ENCODE results near the gene PRIMA1. TPM values are rescaled to one million over a fixed set of nuclear protein-coding genes. Genes with fewer than 3 reads are reported as not detected.

Gene PRIMA1
- total and polyA plus RNA-seq, 9 of the 15 experiments (the other 6 are each of a cell fraction or from before 2014, with no cell fraction given) = not detected

- intact Hi-C loops (cut with micrococcal nuclease) (no loop called here), in situ Hi-C loops (cut with MboI) (no loop called here)
- Histone ChIP-seq H3K9me3 (replicated peaks; ENCODE audit: control insufficient read depth, insufficient read depth, low read depth, low read length) (no peaks in the 10 kb centered on the region), H3K9me1 (ENCODE audit: control insufficient read depth, insufficient read depth, low read length) (no peaks in the 10 kb centered on the region), H2AFZ (ENCODE audit: low read depth, low read length) (no peak overlapping the region), H3K4me1 (replicated peaks in 1 of 2; ENCODE audit: control insufficient read depth in 2 of 2, insufficient read depth in 2 of 2, low read length in 2 of 2) (no peaks in the 10 kb centered on the region), H3K79me2 (ENCODE audit: control insufficient read depth, insufficient read depth, low read length) (no peaks in the 10 kb centered on the region), H3K27me3 (ENCODE audit: control insufficient read depth in 2 of 2, insufficient read depth in 2 of 2, low read length in 2 of 2) (no peaks in the 10 kb centered on the region; a peak in 2 of 5 replicates), H3K36me3 (ENCODE audit: control insufficient read depth, insufficient read depth, low read length) (no peaks in the 10 kb centered on the region), H3K4me2 (ENCODE audit: insufficient read depth, low read length) (no peak overlapping the region), H3K9ac (ENCODE audit: insufficient read depth in 1 of 2, low read depth in 2 of 2, low read length in 2 of 2) (no peak overlapping the region), H3K27ac (ENCODE audit: extremely low read depth, low read depth, low read length) (no peak overlapping the region), H3K4me3 (no peak overlapping the region), H4K20me1 (replicated peaks; ENCODE audit: control insufficient read depth, insufficient read depth, low read length) (no peaks in the 10 kb centered on the region)
- CTCF ChIA-PET (ENCODE audit: low intra/inter-chr PET ratio) = no interaction called here
- BruUV-seq (replicated peaks) = no TSS peak
- POLR2A ChIA-PET = no interaction called here
- ATAC-seq (no peak), FAIRE-seq (no peak), DNase-seq (ENCODE audit: extremely low read depth in 1 of 4, low spot score in 3 of 4) (no peak)
- under 1% methylated on average over 14 of the region's 19 CpGs for WGBS (ENCODE audit: insufficient coverage, low coverage, missing lambda C conversion rate)
- no peak for TF ChIP-seq ZNF668 (CRISPR knock-in tag; IDR thresholded peaks at IDR 0.05)
- TF ChIP-seq COPS2 (conservative IDR thresholded peaks at IDR 0.05) = no peak
- no peak for TF ChIP-seq STAG1 (CRISPR knock-in tag; IDR thresholded peaks at IDR 0.05; ENCODE audit: borderline replicate concordance)
- TF ChIP-seq ZNF280A (IDR thresholded peaks at IDR 0.05; ENCODE audit: low read depth, partially characterized antibody) = no peak
- no peak for TF ChIP-seq CEBPB (tag; IDR thresholded peaks at IDR 0.05)
- TF ChIP-seq ADNP (tag; IDR thresholded peaks at IDR 0.05) = no peak
- no peak for TF ChIP-seq FOXJ3 (CRISPR knock-in tag; IDR thresholded peaks at IDR 0.05)
- no peak for TF ChIP-seq TSHZ1 (CRISPR knock-in tag; IDR thresholded peaks at IDR 0.05)
- no peak for TF ChIP-seq ZC3H8 (IDR thresholded peaks at IDR 0.05)
- TF ChIP-seq ZNF398 (CRISPR knock-in tag; IDR thresholded peaks at IDR 0.05) = no peak
- TF ChIP-seq DPF2 (IDR thresholded peaks at IDR 0.05) = no peak
- no peak for TF ChIP-seq ZNF75A (CRISPR knock-in tag; IDR thresholded peaks at IDR 0.05)
- TF ChIP-seq SMAD1 (IDR thresholded peaks at IDR 0.05; ENCODE audit: low read depth, low read length, partially characterized antibody) = no peak
- no peak for TF ChIP-seq RBM22 (IDR thresholded peaks at IDR 0.05; ENCODE audit: low read depth, low read length, poor library complexity, severe bottlenecking)
- TF ChIP-seq ATF2 (CRISPR knock-in tag; IDR thresholded peaks at IDR 0.05) = no peak
Measured at GRCh38 chr14:93727917-93728650, 60.2 kb downstream of the PRIMA1 start.
